Aorta (tissue), 5 donors: ENCODE measurements around the gene SRSF1. TPM values are rescaled to one million over a fixed set of nuclear protein-coding genes. Genes with fewer than 3 reads are reported as not detected.

Experiments
- ATAC-seq: fragments of 200-7000 bp; cut with Tn5 transposase; one replicate; pipeline ENCODE4 v1.9.1; 2022; ENCODE audit warnings: moderate library complexity; ENCODE audit not compliant: low FRiP score
- DNase-seq, 2 donors: peaks; one replicate each; pipeline ENCODE4 v3.0.0-alpha.2; 2020
- H3K27ac ChIP-seq, 2 donors: one replicate each; pipeline ENCODE4 v1.5.1; 2013; ENCODE audit warnings: low read length in 2 of 2, mild to moderate bottlenecking in 2 of 2, moderate library complexity in 2 of 2, control low read depth in 1 of 2, inconsistent platforms in 1 of 2, low read depth in 1 of 2
- H3K27me3 ChIP-seq, 2 donors: one replicate each; pipeline ENCODE4 v1.6.1; 2013; ENCODE audit warnings: control low read depth in 1 of 2, low read length in 1 of 2, mild to moderate bottlenecking in 1 of 2, moderate library complexity in 1 of 2; ENCODE audit not compliant: insufficient read depth in 2 of 2, control insufficient read depth in 1 of 2
- H3K36me3 ChIP-seq, 2 donors: one replicate each; pipeline ENCODE4 v1.6.1; 2013; ENCODE audit warnings: control low read depth in 1 of 2, low read length in 1 of 2, mild to moderate bottlenecking in 1 of 2; ENCODE audit not compliant: insufficient read depth in 2 of 2, control insufficient read depth in 1 of 2
- H3K4me1 ChIP-seq, 2 donors: one replicate each; pipeline ENCODE4 v1.6.1; 2013; ENCODE audit warnings: low read length in 2 of 2, control low read depth in 1 of 2, mild to moderate bottlenecking in 1 of 2, moderate library complexity in 1 of 2; ENCODE audit not compliant: insufficient read depth in 2 of 2, control insufficient read depth in 1 of 2
- H3K4me3 ChIP-seq, 2 donors: one replicate each; pipeline ENCODE4 v1.5.1; 2013; ENCODE audit warnings: low read length in 2 of 2, control low read depth in 1 of 2, mild to moderate bottlenecking in 1 of 2
- H3K9me3 ChIP-seq: one replicate; pipeline ENCODE4 v1.6.1; 2013; ENCODE audit warnings: mild to moderate bottlenecking, low read length; ENCODE audit not compliant: control insufficient read depth
- WGBS, 2 donors: extraction: QIAGEN DNeasy Blood & Tissue Kit; methylation state at CpG; one replicate each; pipeline ENCODE4 v1.1.7; 2013; 5-methylcytosine and 5-hydroxymethylcytosine counted together
- intact Hi-C, 2 donors: fragments of 100-400 bp; cut with DNase I; formaldehyde crosslinking; loops; one replicate each; pipeline versions ENCODE4 v1.14.2 to v1.15.0; 2022
- polyA plus RNA-seq, 2 donors: library from polyadenylated mRNA; stranded (reverse); fragments of 200-250 nt; gene quantifications; one replicate each; pipeline ENCODE4 v1.2.3, GENCODE V29; 2013
- total RNA-seq, 2 donors: library from RNA; stranded (reverse); fragmentation: NEBNext Ultra II Directional; extraction: Animal tissue kit (Norgen Biotek cat#: 25700); gene quantifications; one replicate each; pipeline ENCODE4 v1.2.1, GENCODE V29; 2021
- donor health status: healthy with polysubstance abuse.
- donor health status: Bipolar disorder and iron deficiency.
- donor health status: DM: no; HTN: no; CAD: no.
- donor health status: DM: no; HTN: no; CAD: no.
- donor health status: DM: yes; HTN: yes; CAD: no.

Gene SRSF1
- total and polyA plus RNA-seq, 4 donors: 84.5 to 147 (median 120) TPM

DNA sequence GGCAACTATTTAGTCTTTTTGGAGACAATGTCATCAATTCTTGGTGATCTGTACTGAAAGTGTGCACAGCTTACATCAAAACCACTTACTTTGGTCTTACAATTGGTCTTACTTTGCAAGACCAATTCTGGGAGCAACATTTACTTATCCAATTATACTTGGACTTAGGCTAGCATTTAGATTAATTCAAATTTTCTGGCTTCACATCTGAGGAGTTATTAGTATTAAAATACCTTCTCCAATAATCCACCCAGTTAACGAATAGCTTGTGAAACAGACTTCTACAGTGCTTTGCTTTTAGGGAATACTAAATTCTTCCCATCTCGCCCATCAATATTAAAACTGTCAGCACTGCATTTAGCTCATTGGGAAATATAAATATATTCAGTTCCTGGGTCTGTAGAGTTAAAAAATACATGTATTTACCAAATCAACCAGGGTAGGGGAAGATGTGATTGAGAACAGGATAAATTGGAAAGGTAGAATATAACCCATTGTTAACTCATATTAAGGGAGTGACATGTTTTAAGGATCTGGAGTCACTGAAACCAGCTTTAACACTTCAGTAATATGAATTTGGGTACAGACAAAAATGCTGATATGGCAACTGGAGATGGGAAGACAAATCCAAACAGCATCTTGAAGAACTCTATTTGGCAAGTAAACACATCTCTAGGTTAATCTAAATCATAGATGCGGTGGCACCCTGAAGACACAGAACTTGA is 9.8 kb downstream of the SRSF1 start:
- H3K27ac ChIP-seq: no peak overlapping the region

DNA sequence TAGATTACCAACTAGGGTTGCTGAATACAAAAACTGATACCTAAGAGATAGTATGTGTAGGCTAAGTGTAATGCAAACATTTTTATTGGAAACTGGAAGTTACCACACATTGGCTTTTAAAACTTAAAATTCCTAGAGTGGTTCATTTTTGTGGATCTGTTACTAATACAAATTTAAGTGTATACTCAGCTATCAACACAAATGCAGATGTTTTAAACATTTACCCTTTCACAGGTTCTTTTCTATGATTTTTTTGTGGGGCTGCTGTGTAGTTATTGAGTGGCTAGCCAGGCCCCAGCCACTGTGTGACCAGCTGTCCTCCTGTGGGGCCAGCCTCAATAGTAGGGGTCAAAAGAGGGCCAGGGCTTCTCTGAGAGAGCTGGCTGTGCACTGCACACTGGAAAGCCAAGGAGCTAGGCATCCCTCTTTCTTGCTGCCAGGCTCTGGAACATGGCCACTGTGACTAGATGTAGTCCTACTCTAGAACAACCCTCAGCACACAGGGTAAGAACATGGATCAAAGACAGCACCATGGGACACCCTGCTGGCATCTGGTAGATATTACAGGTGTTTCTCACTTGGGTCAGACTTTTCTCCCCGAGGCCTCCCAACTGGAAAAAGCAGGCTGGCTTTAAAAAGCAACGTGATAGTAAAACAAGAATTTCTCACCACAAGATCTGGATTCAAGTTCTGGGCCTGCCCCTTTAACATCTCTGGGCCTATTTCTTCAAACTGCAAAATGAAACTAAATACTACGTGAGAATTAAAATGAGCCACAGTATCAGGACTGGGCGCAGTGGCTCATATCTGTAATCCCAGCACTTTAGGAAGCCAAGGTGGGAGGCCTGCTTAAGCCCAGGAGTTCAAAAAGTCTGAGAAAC is 11.7 kb downstream of the SRSF1 start:
- no peaks in the 10 kb centered on the region for H3K27me3 ChIP-seq
- H3K36me3 ChIP-seq: no peaks in the 10 kb centered on the region
- no peaks in the 10 kb centered on the region for H3K9me3 ChIP-seq
- peak overlapping the region in 1 of 2 donors; percentile 0 for H3K27ac ChIP-seq
- no peak overlapping the region for H3K4me3 ChIP-seq
- intact Hi-C loops: loop anchor here in 1 of 2 donors (2.0 to 10.0 kb wide), 2 partner anchors 137 to 871 kb away; no protein-coding TSS in a partner anchor
- H3K4me1 ChIP-seq: no peaks in the 10 kb centered on the region
- peak; percentile 75 to 77 for DNase-seq
- WGBS, 2 donors: 18 to 23% methylated on average over 4 of the region's 4 CpGs
- peak; percentile 91 for ATAC-seq

More for the DNA sequence above, 9.8 kb downstream of the SRSF1 start:
- intact Hi-C loops: loop anchor here in 1 of 2 donors (10.0 kb wide), 1 partner anchor 872 kb away; no protein-coding TSS in a partner anchor
- no peaks in the 10 kb centered on the region for H3K27me3 ChIP-seq
- H3K36me3 ChIP-seq: no peaks in the 10 kb centered on the region
- no peak for ATAC-seq
- no peaks in the 10 kb centered on the region for H3K9me3 ChIP-seq
- 87 to 88% methylated on average over 3 of the region's 3 CpGs for WGBS, 2 donors
- DNase-seq: no peak
- H3K4me1 ChIP-seq: peaks cover 0 to 2% of the 10 kb centered on the region in 2 donors
- H3K4me3 ChIP-seq: no peak overlapping the region

DNA sequence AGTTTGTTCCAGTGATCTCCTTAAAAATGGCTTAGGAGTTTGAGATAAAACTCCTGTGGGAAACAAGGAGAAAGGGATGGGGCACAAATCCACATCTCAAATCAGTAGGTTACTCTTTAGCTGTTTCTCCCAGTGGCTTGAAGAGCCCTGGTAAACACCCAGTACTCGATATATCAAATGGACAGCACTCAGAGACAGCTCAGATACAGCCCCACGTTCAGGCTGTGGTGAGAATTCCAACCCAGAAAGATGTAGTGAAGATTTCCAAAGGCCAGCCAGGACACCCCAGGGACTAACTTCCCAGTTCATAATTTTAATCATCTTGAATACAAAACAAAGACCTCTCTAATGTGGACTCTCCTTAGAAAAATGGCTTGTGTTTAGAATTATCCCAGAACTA is 12.6 kb downstream of the SRSF1 start:
- 44 to 50% methylated on average over 2 of the region's 2 CpGs for WGBS, 2 donors
- intact Hi-C loops: loop anchor here in 1 of 2 donors (2.0 to 10.0 kb wide), 2 partner anchors 136 to 870 kb away; no protein-coding TSS in a partner anchor

DNA sequence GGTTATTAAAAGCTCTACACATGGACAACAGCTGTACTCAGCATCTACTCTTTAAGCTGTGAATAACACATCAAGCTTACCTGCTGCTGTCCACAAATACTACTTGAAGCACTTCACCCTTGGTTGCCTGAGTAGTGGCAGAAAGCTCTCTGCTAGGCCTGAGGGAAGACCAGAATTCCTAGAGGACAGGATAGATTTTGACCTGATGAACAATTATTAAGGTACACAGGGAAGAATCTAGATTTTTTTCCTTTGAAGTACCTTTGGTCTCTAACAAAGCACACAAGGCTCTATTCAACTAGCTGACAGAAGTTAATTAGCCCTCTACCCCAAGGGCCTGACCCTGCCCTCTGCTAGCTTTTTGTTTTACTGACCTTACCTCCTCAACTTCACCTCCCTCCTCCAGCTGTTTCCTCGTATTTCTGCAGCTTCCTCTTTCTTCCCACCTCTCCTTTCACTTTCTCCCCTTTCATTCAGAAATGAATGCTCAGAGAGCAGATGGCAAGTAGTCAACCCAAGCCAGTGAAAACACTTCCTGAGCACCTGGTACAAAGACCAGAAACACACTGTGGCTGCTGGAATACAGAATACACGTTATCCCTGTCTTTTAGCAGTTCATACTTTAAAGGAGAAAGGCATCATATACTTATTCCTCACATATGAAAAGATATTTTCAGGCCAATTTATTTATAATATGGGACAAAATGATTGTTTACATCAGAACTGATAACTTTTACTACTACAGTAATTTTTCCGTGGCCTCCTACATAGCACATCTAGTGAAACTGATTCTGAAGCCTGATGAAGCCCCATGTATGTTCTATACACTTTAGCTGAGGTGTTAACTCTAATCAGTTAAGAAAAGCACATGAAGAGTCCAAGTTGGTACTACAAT is 13.3 kb downstream of the SRSF1 start:
- Histone ChIP-seq H3K27ac (peak overlapping the region in 1 of 2 donors; percentile 52), H3K4me1 (no peaks in the 10 kb centered on the region), H3K4me3 (no peak overlapping the region), H3K36me3 (no peaks in the 10 kb centered on the region), H3K27me3 (no peaks in the 10 kb centered on the region), H3K9me3 (no peaks in the 10 kb centered on the region)
- ATAC-seq (no peak), DNase-seq (no peak)
- 52 to 56% methylated on average over 3 of the region's 3 CpGs for WGBS, 2 donors
- intact Hi-C loops: loop anchor here in 1 of 2 donors (2.0 to 10.0 kb wide), 2 partner anchors 135 to 869 kb away; no protein-coding TSS in a partner anchor

More for the DNA sequence above, 12.6 kb downstream of the SRSF1 start:
- H3K27me3 ChIP-seq: no peaks in the 10 kb centered on the region
- no peak for ATAC-seq
- no peak for DNase-seq
- no peaks in the 10 kb centered on the region for H3K36me3 ChIP-seq
- no peak overlapping the region for H3K4me3 ChIP-seq
- H3K27ac ChIP-seq: no peak overlapping the region
- H3K4me1 ChIP-seq: no peaks in the 10 kb centered on the region
- no peaks in the 10 kb centered on the region for H3K9me3 ChIP-seq

DNA sequence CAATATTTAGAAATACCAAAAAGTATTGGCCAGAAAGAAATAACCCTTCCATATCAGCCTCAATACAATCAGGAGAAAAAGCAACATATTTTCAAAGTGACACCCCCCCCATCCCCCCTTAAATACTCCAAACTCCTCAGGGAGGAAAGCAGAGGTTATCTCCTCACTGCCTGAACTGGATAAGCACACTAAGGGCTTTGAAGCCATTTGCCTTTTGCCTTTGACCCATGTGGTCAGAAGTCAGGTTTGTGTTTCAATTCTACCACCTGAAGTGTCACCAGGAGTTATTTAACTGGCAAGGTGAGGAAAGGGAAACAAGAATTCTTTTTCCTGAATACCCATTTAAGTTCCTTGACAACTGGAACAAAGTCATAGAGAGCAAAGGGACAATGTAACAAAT is 15.5 kb downstream of the SRSF1 start:
- peaks cover 0 to 2% of the 10 kb centered on the region in 2 donors for H3K27me3 ChIP-seq
- H3K4me1 ChIP-seq: no peaks in the 10 kb centered on the region
- intact Hi-C loops: loop anchor here in 1 of 2 donors (10.0 kb wide), 1 partner anchor 867 kb away; no protein-coding TSS in a partner anchor
- DNase-seq: no peak
- H3K27ac ChIP-seq: no peak overlapping the region
- no peaks in the 10 kb centered on the region for H3K9me3 ChIP-seq
- no peak overlapping the region for H3K4me3 ChIP-seq
- H3K36me3 ChIP-seq: no peaks in the 10 kb centered on the region
- ATAC-seq: no peak

DNA sequence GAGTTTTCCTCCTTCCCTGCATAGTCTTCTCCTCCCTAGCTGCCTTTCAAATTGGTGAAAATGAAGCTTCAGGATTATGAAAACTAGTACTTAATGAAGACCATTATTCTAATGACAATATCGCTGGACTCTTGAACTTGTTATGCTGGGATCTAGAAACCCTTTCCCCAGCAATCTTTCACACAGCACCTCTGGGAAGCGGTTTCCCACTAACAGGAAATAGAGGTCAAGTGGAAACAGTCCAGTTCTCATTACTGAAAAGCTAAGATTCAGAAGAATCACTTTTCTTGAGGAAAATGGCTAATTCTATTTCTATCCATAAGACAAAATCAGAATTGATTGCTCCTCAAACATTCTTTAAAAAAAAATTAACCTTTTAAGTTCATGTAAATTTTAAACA is 17.0 kb downstream of the SRSF1 start:
- DNase-seq (no peak), ATAC-seq (no peak)
- H3K4me1 ChIP-seq: peaks cover 2 to 3% of the 10 kb centered on the region in 2 donors
- no peaks in the 10 kb centered on the region for H3K36me3 ChIP-seq
- no peak overlapping the region for H3K27ac ChIP-seq
- H3K27me3 ChIP-seq: peaks cover 0 to 2% of the 10 kb centered on the region in 2 donors
- no peak overlapping the region for H3K4me3 ChIP-seq
- no peaks in the 10 kb centered on the region for H3K9me3 ChIP-seq
- intact Hi-C loops: loop anchor here in 1 of 2 donors (10.0 kb wide), 1 partner anchor 865 kb away; no protein-coding TSS in a partner anchor
- 92 to 97% methylated on average over 2 of the region's 2 CpGs for WGBS, 2 donors

DNA sequence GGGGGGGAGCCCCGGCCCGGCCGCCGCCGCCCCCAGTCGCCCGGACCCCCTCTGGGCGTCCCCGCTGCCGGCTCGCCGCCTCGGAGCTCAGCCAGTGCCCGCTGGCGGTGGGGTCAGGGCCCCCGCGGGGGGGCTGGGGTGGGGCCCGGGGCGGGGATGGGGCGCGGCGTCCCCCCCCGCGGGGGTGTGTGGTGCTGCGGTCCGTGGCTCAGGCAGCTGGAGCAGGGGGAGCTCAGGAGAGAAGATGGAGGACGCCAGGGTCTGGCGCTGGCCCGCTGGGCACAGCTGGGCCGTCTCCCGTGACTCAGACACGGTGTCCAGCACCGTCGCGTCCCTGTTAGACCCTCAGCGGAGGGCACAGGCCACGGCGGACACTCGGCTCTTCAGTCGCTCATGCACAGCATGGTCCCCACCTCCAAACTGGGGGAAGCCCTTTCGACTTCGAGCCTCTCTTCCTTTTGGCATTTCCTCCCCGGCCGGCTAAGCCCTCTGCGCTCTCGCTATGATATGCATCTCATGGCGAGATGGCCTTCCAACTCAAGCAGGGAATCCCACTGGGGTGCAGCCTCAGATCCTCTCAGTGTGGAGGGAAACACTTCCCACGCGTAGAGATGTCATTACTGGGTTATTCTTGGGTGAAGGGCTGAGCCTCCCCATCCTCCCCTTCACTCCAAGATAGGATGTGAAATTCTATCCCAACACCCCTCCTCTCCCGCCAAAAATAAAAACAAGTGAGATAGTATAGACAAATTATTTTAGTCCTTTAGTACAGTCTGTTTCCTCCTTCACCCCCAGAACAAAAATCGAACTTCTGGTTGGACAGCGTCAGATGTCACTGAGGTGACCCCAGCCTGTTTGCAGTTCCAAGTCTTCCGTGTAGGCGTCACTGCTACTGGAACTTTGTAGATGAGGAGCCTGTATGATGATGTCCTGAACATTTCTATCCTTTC is 18.5 kb downstream of the SRSF1 start:
- Histone ChIP-seq H3K36me3 (no peaks in the 10 kb centered on the region), H3K4me1 (peaks cover 4 to 9% of the 10 kb centered on the region in 2 donors), H3K27ac (peak overlapping the region; percentile 77 to 94), H3K4me3 (peak overlapping the region; percentile 76 to 90), H3K9me3 (no peaks in the 10 kb centered on the region), H3K27me3 (peaks cover 0 to 2% of the 10 kb centered on the region in 2 donors)
- 2% methylated on average over 36 to 54 of the region's 54 CpGs for WGBS, 2 donors
- DNase-seq (peak; percentile 82 to 88), ATAC-seq (peak; percentile 80)
- intact Hi-C loops: loop anchor here (5.0 kb wide), 1 partner anchor 36 kb away; no protein-coding TSS in a partner anchor
